Measurements from ENCODE around the gene RNF180.
"Not testable (repeated sequence)": the region's sequence is repeated elsewhere in the genome, so short reads cannot be mapped to it uniquely, and the experiment has no call there.

RNF180 gene

DNA sequence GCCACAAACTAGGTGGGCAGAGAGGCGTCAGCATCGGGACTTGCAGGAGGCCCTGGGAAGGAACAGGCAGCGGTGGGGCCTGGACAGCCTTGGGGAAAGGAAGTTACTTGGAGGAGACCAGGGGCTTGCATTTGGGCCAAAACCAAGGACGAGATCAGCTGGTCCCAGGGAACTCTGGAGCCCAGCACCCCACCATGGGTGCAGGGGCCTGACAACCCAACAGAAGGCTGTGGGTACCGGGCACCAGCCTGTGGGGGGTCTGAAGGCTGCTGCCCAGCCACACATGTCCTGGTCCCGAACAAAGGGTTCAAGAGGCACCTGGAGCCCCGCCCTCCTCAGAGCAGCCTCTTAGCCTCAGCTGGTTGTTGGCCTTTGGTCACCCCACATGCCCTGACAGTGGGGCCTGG lies 61.5 kb downstream of the RNF180 start:
- H3K4me3 ChIP-seq (ENCODE audit: low read length); DNase-seq (ENCODE audit: low read depth, low spot score): not testable (repeated sequence)

DNA sequence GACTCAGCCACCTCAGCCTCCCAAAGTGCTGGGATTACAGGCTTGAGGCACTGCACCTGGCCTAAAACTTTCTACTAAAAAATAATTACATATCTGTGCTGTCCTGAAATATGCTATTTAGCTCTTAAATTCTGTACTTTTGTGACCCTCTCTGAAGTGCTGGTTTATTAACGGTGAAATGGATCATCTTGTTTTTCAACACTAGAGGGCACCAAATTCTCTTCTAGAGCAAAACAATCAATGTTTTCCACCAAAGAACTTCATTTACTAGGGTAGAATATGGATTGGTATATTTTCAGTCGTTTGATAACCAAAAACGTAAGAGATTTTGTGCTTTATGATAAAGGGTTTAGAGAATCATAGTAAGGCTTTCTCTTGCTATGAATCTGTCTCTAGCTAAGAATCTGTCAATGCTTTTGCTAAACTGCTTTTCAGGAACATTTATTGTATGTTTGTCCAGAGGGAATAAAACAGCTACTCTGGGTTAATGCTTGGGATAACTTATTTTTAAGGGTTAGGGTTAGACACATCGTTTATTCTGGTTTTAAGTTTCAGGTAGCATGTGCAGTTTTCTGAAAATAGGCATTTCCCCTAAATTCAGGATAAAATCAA lies 63.6 kb downstream of the RNF180 start:
- DNase-seq (ENCODE audit: low read depth, low spot score): peak; percentile 28
- no peak overlapping the region for H3K4me3 ChIP-seq (ENCODE audit: low read length)

DNA sequence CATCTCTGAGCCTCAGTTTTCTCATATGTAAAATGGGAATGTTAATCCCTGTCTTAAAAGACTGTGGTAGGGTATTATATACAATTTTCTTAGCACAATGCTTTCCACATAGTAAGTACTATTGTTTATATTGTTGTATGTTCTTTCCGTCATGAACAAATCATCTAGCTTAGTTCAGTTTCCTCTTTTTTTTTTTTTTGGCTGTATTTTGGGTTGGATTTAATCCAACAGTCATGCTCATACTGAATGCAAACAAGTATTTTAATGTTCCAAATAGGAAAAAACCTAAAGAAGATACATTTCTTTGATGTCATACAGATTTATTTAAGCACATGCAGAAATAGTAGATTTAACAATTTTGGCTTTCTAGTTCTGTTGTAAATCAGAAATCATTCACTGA lies 95.1 kb downstream of the RNF180 start:
- no peak overlapping the region for H3K4me3 ChIP-seq (ENCODE audit: low read length)
- DNase-seq (ENCODE audit: low read depth, low spot score): no peak

DNA sequence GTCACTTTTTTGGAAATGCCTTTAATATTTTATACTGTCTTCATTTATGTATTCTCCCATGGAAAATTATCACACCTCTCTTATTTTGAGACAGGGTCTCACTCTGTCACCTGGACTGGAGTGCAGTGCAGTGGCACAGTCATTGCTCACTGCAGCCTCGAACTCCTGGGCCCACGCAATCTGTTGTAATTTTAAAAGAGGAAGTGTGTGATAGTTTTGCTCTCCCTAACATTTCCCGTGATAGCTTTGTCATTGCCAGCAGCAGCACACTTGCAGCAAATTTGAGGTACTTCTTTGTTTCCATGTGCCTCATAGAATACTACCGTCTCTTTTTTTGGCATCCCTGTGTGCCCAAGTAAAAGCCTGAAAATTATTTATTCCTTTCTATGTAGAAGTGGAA lies 103.5 kb downstream of the RNF180 start:
- H3K4me3 ChIP-seq (ENCODE audit: low read length): no peak overlapping the region
- DNase-seq (ENCODE audit: low read depth, low spot score): no peak

DNA sequence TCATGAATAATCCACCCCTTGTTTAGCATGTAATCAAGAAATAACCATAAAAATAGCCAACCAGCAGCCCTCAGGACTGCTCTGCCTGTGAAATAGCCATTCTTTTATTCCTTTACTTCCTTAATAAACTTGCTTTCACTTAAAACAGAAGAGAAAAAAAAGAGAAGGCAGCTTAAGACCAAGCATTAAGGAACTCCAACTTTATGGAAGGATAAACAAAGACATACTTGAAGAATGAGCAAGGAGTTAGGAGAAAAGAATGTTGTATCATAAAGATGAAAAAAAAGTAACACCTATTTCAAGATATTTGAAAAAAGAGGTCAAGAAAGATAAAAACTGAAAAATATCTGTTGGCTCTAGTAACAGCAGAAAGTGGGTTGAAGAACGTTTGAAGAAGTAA lies 107.6 kb downstream of the RNF180 start:
- DNase-seq (ENCODE audit: low read depth, low spot score): no peak
- no peak overlapping the region for H3K4me3 ChIP-seq (ENCODE audit: low read length)

DNA sequence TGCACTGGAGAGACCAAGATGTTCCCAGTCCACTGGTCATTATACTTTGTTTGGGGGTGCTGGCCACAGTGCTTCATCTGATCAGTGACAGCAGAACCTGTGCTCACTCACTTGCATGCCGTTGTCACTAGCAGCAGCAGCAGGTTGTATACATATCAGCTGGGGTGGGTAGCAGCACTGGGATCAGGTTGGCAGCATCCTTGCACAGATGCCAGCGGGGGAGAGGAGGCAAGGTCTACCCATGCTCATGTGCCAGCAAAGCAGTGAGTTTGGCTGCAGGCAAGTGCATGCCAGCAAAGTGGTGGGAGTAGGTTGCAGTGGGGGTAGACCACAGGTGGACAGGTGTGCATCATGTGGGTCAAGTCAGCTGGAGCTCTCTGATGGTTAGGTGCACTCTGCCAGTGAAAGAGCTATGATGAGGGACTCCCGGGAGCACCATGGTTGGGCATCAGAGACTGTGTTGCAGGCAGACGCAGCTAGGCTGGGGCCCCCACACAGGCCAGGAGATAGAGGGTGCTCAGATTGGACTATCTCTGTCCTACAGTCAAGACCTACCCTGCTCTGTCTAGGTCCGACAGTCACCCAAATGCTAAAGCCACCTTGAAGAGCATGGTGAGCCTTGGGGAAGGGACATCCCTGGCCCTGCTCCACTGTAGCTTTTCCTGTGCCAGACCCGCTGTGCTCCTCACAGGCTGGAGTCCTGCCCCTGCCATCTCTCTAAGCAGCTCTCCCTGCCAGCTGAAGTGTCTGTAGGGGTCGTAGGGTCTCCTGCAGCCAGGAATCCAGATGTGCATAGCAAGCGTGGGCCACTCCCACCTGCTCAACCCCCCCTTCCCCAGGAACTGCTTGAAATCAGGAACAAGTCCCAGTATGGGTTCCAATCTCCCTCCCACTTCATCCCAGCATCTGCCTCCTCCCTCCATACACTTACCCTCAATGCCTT lies 119.8 kb downstream of the RNF180 start:
- H3K4me3 ChIP-seq (ENCODE audit: low read length): no peak overlapping the region
- no peak for DNase-seq (ENCODE audit: low read depth, low spot score)

DNA sequence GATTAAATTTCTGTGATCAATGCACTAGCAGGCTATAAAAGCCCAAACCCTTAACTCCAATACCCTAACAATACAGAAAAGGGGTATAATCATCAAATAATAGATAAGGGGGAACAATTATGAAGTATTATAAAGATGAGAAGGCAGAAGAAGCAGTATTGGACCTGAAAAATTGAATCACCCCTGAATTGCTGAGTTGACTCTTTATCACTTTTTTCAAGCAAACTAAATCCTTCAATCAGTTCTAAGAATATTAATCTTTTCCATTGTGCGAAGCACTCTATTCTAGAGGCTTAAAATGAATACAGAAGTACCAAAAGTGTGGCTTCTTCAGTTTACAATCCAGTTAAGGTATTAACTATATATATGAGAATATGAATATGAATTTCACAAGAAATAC lies 120.7 kb downstream of the RNF180 start:
- no peak for DNase-seq (ENCODE audit: low read depth, low spot score)
- H3K4me3 ChIP-seq (ENCODE audit: low read length): no peak overlapping the region

DNA sequence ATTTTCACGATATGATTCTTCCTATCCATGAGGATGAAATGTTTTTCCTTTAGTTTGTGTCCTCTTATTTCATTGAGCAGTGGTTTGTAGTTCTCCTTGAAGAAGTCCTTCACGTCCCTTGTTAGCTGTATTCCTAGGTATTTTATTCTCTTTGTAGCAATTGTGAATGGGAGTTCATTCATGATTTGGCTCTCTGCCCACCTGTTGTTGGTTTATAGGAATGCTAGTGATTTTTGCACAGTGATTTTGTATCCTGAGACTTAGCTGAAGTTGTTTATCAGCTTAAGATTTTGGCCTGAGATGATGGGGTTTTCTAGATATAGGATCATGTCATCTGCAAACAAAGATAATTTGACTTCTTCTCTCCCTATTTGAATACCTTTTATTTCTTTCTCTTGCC lies 122.9 kb downstream of the RNF180 start:
- DNase-seq (ENCODE audit: low read depth, low spot score); H3K4me3 ChIP-seq (ENCODE audit: low read length): not testable (repeated sequence)

DNA sequence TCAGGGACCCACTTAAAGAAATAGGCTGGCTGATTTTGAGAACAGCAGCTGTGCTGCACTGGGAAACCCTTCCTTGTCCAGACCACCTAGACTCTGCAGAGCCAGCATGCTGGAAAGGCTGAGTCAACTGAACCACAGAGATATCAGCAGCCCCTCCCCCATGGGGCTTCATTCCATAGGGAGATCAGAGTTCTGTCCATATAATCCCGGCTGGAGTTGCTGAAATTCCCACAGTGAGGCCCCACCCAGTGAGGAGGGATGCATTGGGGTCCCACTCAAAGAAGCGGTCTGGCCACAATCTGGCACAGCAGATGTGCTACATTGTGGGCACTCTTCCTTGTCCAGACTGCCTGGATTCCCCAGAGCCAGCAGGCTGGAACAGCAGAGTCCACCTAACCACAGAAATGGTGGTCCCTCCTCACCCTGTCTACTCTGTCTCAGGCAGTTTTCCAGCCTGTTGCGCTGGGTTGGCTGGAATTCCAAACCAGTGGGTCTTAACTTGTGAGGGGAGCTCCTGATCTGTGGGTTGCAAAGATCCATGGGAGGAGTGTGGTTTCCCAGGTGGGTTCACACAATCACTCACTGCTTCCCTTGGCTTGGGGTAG lies 127.1 kb downstream of the RNF180 start:
- no peak for DNase-seq (ENCODE audit: low read depth, low spot score)

DNA sequence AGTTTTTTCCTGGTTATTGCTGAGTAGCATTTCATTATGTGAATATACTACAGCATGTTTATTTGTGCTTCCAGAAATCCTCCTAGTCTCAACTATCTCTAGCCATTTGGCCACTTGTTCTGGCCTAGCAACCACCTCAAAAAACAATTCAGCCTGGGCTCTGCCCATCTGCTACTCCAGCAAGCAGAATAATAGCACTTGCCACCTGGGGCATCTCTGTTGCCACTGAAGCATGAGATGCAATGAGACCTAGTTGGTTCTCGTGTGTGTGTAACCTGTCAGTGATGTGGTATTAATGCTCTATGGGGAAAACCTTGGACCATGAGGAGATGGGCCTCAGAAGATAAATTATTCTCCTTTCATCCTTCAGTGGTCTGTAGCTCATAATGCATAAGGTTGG lies 129.5 kb downstream of the RNF180 start:
- H3K4me3 ChIP-seq (ENCODE audit: low read length): no peak overlapping the region
- DNase-seq (ENCODE audit: low read depth, low spot score): no peak

More for the DNA sequence above, 127.1 kb downstream of the RNF180 start:
- no peak overlapping the region for H3K4me3 ChIP-seq (ENCODE audit: low read length)

DNA sequence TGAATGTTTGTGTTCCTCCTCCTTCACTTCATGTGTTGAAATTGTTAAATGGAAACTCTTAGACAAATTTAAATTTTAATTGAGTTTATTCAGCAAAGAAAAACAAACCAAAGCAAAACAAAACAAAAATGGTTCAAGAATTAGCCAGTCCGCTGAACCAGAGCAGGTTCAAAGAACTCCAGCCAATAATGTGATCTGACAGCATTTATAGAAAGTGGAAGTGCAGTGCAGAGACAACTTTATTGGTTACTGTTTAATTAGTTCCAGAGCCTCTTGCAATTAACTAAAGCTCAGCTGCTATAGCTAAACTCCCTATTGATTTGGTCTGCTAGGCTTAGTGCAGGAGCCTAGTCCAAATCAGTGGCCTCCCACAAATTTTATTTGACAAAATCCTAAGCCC lies 132.9 kb downstream of the RNF180 start:
- no peak for DNase-seq (ENCODE audit: low read depth, low spot score)
- H3K4me3 ChIP-seq (ENCODE audit: low read length): no peak overlapping the region

DNA sequence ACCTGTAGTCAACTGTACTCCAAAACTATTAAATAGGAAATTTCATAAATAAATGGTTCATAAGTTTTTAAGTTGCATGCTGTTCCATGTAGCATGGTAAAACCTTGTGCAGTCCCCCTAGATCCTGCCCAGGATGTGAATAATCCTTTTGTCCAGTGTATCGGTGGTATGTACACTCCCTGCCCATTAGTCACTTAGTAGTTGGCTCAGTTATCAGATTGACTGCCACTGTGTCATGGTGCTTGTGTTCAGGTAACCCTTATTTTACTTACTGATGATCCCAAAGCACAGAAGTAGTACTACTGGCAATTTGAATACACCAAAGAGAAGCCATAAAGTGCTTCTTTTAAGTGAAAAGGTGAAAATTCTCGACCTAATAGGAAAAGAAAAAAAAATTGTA lies 134.2 kb downstream of the RNF180 start:
- DNase-seq (ENCODE audit: low read depth, low spot score): no peak
- no peak overlapping the region for H3K4me3 ChIP-seq (ENCODE audit: low read length)

DNA sequence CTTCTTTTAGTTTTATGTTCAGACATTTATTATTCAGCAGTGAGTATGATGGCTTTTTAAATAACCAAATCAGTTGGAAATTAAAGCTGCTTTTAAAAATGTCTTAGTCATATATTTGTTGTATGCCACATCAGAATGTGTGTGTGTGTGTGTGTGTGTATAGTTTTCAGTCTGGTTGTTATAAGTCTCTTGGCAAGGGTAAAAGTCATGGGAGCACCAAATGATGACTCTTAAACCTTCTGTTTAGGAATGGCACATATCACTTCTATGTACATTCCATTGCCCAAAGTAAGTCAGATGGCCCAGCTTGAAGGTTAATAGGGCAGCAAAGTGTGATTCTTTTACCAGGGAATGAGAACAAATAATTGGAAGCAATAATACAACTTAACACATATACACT lies 135.9 kb downstream of the RNF180 start:
- no peak for DNase-seq (ENCODE audit: low read depth, low spot score)

DNA sequence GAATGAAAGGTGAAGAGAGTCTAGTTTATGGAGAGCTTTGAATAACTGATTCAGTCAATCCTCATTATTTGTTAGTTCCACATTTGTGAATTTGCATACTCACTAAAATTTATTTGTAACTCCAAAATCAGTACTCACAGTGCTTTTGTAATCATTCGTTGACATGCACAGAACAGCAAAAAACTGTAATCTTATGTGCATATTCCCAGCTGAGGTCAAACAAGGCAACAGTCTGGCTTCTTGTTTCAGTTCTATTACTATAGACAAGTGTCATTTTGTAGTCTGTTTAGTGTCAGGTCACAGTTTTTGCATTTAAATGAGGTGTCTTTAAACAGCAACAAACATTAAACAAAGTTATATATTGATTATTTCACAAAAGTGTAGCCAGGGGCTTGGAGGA lies 142.5 kb downstream of the RNF180 start:
- no peak overlapping the region for H3K4me3 ChIP-seq (ENCODE audit: low read length)
- no peak for DNase-seq (ENCODE audit: low read depth, low spot score)

More for the DNA sequence above, 135.9 kb downstream of the RNF180 start:
- no peak overlapping the region for H3K4me3 ChIP-seq (ENCODE audit: low read length)

DNA sequence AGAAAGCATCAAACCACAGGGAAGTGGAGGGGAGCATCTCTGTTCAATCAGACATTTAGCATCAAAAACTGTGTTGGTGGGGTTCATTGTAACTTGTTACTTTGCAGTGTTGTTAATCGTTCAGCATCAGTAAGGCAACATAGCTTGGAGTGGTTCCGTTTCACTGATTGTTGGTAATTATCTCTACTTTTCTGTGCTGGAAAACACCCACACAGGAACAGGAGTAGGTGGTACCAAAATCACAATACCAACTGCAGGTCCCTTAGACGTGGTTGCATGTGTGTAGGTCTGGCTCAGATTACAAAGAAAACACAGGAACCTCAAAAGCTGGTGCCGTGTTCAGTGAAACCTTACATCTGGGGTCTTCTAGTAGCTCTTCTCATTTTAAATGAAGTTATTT lies 146.8 kb downstream of the RNF180 start:
- H3K4me3 ChIP-seq (ENCODE audit: low read length): no peak overlapping the region
- no peak for DNase-seq (ENCODE audit: low read depth, low spot score)

DNA sequence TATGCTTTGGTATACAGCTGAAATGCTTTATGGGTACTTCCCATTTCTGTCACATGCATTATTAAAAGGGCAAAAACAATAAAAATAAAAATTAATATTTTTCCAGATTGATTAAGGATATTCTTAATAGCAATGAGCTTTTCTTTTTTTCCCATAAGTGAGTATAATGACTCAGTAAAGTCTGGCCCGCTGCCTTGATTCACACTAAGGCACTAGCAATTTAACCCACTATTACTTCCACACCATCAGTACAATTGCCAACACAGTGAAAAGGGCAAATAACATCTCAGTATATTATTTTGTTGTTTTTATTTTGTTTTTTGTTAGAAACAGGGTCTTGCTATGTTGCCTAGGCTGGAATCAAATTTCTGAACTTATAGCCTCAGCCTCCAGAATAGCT lies 150.1 kb downstream of the RNF180 start:
- no peak overlapping the region for H3K4me3 ChIP-seq (ENCODE audit: low read length)
- DNase-seq (ENCODE audit: low read depth, low spot score): no peak

DNA sequence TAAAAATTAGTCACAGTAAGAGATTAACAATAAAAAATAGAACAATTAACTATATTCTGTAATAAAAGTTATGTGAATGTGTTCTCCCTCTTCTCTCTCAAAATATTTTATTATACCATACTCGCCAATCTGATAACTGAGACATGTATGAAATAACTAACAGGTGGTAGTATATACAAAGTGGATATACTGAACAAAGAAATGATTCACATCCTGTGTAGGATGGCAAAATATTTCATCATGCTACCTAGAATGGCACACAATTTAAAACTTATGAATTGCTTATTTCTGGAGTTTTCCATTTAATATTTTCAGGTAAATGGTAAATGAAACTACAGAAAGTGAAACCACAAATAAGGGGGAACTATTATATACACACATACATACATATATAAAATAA lies 152.5 kb downstream of the RNF180 start:
- DNase-seq (ENCODE audit: low read depth, low spot score): no peak
- no peak overlapping the region for H3K4me3 ChIP-seq (ENCODE audit: low read length)

DNA sequence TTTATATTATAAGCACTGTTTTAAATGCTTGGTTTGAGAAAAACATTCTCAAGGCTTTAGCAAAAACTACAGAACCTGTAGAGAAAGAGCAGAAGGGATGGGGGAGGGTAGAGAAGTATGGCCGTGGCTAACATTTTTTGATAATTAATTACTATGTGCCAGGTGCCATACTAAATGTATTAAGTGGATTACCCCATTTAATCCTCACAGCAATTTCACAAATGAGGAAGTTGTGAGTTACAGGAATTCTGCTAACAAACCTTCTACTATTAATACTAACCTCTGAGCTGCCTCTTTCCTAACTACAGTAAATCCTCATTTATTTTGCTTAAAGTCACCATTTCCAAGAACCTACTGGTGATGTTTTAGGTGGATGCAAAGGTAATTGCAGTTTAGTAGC lies 157.9 kb downstream of the RNF180 start:
- no peak for DNase-seq (ENCODE audit: low read depth, low spot score)
- H3K4me3 ChIP-seq (ENCODE audit: low read length): no peak overlapping the region

DNA sequence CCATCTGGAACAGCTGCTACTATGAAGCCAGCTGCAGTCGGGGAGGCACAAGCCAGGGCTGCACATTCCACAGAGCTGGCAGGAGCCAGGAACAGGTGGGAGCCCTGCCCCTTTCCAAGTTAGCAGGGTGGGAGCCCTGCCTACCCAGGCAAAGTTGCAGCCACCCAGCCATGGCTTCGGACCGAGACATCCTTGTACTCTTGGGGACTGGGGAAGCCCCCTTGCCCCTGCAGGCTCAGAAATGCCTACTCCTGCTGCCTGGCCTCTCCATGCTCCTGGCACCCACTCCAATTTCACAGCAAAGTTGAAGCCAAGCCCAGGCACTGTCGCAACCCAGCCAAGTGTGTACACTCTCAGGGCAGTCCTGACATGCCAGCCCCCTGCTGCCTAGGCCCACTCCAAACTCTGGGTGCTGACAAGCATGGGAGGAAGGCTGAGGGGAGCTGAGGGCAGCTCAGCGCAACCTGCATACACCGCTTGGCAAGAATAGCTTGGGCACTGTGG lies 165.1 kb downstream of the RNF180 start:
- H3K4me3 ChIP-seq (ENCODE audit: low read length): no peak overlapping the region
- no peak for DNase-seq (ENCODE audit: low read depth, low spot score)

DNA sequence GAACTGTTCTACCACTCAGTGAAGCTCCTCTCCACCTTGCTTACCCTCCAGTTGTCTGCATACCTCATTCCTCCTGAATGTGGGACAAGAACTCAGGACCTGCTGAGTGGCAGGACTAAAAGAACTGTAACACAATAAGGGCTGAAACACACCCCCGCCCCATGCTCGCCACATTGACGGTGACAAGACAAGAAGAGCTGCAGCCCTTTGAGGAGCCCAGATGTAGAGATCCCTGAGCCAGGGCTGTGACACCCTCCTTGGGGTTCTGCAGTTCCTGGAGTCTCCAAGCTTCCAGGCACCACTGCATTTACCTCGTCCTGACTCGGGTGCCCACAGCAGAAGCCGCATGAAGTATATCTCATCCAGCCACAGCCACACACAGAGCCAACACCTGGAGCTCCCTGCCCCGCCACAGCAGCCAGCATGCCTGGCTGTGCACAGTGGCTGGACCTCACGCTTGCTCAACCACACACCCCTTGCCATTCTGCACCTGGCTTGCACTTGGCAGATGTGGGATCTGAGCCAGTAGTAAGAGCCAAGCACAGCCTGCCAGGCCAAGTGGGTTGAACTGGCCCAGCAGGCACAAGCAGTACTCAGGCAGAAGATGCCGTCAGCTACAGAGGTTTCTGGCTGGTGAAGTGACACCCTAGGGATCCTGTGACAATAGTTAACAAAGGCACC lies 166.1 kb downstream of the RNF180 start:
- DNase-seq (ENCODE audit: low read depth, low spot score): no peak
- H3K4me3 ChIP-seq (ENCODE audit: low read length): no peak overlapping the region
